ENCODE measurements around the gene SMC5. TPM values are rescaled to one million over a fixed set of nuclear protein-coding genes. Genes with fewer than 3 reads are reported as not detected.

The SMC5 gene
- total RNA-seq, 4 donors from 2014 or later = 17.9 to 65.5 (median 35.4) TPM

DNA sequence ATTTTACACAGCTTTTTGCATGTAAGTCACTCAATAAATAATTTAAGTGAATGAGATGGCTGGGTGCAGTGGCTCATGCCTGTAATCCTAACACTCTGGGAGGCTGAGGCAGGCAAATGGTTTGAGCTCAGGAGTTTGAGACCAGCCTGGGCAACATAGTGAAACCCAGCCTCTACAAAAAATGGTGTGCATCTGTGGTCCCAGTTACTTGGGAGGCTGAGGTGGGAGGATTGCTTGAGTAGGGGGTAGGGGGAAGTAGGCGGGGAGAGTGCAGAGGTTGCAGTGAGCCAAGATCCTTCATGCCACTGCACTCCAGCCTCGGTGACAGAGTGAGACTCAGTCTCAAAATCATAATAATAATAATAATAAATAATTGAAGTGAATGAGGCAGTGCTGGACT, 145.5 kb downstream of the SMC5 start:
- DNase-seq = peak in 1 of 2 donors; percentile 10
- H3K4me1 ChIP-seq = peaks cover 5 to 25% of the 10 kb centered on the region in 2 donors
- peak overlapping the region; percentile 76 to 100 for H3K27ac ChIP-seq
- no peaks in the 10 kb centered on the region for H3K9me3 ChIP-seq
- intact Hi-C loops (cut with DNase I; ENCODE audit: low total_unique reads) = no loop called here
- TF ChIP-seq POLR2A (IDR thresholded peaks at IDR 0.05) = no peak
- TF ChIP-seq, protein P1, sequence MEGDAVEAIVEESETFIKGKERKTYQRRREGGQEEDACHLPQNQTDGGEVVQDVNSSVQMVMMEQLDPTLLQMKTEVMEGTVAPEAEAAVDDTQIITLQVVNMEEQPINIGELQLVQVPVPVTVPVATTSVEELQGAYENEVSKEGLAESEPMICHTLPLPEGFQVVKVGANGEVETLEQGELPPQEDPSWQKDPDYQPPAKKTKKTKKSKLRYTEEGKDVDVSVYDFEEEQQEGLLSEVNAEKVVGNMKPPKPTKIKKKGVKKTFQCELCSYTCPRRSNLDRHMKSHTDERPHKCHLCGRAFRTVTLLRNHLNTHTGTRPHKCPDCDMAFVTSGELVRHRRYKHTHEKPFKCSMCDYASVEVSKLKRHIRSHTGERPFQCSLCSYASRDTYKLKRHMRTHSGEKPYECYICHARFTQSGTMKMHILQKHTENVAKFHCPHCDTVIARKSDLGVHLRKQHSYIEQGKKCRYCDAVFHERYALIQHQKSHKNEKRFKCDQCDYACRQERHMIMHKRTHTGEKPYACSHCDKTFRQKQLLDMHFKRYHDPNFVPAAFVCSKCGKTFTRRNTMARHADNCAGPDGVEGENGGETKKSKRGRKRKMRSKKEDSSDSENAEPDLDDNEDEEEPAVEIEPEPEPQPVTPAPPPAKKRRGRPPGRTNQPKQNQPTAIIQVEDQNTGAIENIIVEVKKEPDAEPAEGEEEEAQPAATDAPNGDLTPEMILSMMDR (IDR thresholded peaks at IDR 0.05) = no peak
- H3K36me3 ChIP-seq = no peaks in the 10 kb centered on the region
- H3K4me3 ChIP-seq = peak overlapping the region in 1 of 2 donors; percentile 12
- H3K27me3 ChIP-seq = no peaks in the 10 kb centered on the region

Small RNA genes within 50 kb of the gene (small RNA-seq; reads per million reads assigned to genes)
- not detected for gene RF00019

Other genes starting within 250 kb of the SMC5 start
- 100 to 1,000 TPM in 3 of 4 donors, 10 to 100 TPM in 1; 42.7 to 204 (median 138) TPM for gene MAMDC2, start 215.1 kb upstream of the SMC5 start, total RNA-seq
- gene KLF9, start 155.7 kb downstream of the SMC5 start, total RNA-seq = 100 to 1,000 TPM in 2 of 4 donors, 10 to 100 TPM in 2; 19.1 to 146 (median 98.7) TPM

Data from uterus (tissue), 4 donors.